ENCODE measurements around the gene SLC25A6.
"Not testable (repeated sequence)": the region's sequence is repeated elsewhere in the genome, so short reads cannot be mapped to it uniquely, and the experiment has no call there.

SLC25A6 gene

DNA sequence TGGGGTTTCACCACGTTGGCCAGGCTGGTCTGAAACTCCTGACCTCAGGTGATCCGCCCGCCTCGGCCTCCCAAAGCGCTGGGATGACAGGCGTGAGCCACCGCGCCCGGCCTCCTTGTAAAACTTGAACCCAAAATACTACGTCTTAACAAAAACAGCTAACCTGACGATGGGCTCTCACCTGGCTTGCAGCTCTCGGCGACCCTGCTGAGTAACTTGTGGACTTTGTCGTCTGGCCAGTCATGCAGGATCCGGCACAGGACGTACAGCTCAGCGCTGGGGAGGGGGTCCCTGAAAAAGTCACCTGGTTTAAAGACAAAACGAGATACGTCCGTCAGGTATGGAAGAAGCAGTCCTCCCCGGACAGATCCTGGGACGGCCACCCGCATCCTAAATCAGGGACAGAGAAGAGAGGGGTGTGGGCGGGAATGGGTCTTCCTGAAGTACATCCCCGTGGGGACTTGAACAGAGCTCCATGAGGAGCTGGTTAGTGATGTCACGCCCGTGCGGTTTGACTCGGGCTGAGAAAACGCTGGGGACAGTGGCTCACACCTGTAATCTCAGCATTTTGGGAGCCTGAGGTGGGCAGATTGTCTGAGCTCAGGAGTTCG is 20.7 kb upstream of the SLC25A6 start:
- ATAC-seq (no peak), DNase-seq (no peak)

GRCh38 chrX:1411326-1411725 is 19.4 kb upstream of the SLC25A6 start:
- no peak for ATAC-seq
- DNase-seq = no peak

- no peak for ATAC-seq
- DNase-seq = no peak
Measured at GRCh38 chrX:1407035-1407434, 15.1 kb upstream of the SLC25A6 start.

DNA sequence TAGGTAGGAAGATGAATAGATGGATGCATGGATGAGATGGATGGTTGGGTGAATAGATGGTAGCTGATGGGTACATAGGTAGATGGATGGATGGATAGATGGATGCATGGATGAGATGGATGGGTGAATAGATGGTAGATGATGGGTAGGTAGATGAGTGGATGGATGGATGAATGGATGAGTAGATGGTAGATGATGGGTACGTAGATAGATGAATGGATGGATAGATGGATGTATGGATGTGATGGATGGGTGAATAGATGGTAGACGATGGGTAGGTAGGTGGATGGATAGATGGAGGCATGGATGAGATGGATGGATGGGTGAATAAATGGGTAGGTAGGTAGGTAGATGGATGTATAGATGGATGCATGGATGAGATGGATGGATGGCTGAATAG is 13.9 kb upstream of the SLC25A6 start:
- ATAC-seq, DNase-seq: not testable (repeated sequence)

DNA sequence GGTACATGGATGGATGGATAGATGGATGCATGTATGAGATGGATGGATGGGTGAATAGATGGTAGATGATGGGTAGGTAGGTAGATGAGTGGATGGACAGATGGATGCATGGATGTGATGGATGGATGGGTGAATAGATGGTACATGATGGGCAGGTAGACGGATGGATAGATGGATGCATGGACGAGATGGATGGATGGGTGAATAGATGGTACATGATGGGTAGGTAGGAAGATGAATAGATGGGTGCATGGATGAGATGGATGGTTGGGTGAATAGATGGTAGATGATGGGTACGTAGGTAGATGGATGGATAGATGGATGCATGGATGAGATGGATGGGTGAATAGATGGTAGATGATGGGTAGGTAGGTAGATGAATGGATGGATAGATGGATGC is 12.0 kb upstream of the SLC25A6 start:
- DNase-seq, ATAC-seq: not testable (repeated sequence)

- ATAC-seq (no peak), DNase-seq (no peak)
Measured at GRCh38 chrX:1403228-1403627, 11.3 kb upstream of the SLC25A6 start.

GRCh38 chrX:1401611-1402430 is 9.9 kb upstream of the SLC25A6 start:
- ATAC-seq (peak; percentile 14), DNase-seq (no peak)

DNA sequence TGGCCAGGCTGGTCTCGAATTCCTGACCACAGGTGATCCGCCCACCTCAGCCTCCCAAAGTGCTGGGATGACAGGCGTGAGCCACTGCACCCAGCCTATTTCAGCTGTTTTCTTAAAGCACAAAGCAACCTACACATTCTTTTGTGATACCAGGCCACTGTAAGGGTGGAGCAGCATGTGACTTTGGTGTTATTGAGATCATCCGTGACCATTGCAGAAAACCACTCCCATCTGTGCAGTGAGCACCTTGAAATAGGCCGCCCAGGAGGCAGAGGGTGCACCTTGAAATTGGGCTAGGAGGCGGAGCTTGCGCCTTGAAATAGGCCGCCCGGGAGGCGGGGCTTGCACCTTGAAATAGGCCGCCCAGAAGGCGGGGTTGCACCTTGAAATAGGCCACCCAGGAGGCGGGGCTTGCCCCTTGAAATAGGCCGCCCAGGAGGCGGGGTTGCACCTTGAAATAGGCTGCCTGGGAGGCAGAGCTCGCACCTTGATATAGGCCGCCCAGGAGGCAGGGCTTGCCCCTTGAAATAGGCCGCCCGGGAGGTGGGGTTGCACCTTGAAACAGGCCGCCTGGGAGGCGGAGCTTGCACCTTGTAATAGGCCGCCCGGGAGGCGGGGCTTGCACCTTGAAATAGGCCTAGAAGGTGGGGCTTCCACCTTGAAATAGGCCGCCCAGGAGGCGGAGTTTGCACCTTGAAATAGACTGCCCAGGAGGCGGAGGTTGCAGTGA is 9.0 kb upstream of the SLC25A6 start:
- no peak for DNase-seq
- ATAC-seq = no peak

GRCh38 chrX:1400049-1400448 is 8.1 kb upstream of the SLC25A6 start:
- DNase-seq (no peak), ATAC-seq (no peak)

DNA sequence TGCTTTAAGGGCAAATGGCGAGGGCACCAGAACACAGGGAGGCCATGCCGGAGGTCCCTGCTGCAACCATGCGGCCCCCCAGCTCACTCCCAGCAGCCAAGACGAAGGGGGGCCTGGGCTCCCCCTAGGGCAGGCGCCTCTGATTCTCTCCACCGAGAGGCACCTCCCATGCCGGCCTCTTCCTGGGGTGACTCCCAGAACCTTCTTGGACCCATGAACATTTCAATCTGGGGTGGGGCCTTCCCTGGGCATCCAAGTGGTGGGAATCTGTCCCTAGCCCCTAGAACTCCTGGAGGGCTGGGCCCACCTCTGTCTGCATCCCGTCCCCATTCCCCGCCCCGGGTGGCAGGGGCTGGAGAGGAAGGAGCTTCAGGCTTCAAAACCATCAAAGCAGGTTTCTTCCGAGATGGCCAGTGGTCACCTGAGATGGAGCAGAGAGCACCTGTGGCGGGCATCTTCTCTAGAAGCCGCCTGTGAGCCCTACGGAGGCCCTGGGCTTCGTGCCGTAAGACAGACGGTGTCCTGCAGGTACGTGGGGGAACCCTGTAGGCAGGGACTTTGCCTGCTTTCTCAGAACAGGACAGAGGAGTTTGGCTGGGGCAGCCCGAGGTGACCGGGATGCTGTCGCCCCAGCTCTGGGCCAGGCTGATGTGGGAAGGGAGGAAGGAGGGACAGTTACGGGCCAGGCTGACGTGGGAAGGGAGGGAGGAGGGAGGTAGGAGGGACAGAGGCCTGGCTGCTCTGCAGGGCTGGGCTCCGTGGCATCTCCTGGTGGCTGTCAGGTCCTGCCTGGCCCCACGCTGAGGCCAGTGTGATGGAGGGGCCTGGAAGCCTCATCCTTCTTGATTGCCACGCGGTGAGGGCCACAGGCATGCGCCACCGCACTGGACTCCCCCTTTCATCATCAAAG is 6.8 kb upstream of the SLC25A6 start:
- no peak for DNase-seq
- no peak for ATAC-seq

- no peak for DNase-seq
- no peak for ATAC-seq
Measured at GRCh38 chrX:1397441-1398270, 5.7 kb upstream of the SLC25A6 start.

DNA sequence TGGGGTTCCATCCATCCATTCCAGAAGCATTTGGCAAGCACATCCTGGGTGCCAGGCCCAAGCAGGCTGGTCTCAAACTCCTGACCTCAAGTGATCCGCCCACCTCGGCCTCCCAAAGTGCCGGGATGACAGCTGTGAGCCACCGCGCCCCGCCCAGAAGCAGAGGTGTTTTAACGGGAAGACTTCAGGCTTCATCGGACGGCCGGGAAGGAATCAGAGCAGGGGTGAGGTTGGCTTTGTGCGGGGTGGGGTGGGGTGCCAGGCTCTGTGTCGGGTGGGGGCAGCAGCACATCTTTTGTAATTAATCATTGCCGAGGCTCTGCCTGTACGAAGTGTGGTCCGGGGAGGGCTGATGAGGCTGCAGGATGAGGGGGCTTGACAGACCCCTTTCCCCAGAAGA is 5.1 kb upstream of the SLC25A6 start:
- DNase-seq (no peak), ATAC-seq (no peak)

DNA sequence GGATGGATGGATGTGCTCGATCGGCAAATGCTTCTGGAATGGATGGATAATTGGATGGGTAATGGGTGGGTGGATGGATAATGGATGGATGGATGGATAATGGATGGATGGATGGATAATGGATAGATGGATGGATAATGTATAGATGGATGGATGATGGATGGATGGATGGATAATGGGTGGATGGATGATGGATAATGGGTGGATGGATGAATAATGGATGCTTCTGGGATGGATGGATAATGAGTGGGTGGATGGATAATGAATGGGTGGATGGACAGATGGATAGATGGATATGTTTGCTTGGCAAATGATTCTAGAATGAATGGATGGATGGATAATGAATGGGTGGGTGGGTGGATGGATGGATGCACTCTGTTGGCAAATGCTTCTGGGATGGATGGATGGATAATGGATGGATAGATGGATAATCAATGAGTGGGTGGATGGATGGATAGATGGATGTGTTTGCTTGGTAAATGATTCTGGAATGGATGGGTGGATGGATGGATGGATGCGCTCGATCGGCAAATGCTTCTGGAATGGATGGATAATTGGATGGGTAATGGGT is 3.8 kb upstream of the SLC25A6 start:
- ATAC-seq (no peak), DNase-seq (no peak)

DNA sequence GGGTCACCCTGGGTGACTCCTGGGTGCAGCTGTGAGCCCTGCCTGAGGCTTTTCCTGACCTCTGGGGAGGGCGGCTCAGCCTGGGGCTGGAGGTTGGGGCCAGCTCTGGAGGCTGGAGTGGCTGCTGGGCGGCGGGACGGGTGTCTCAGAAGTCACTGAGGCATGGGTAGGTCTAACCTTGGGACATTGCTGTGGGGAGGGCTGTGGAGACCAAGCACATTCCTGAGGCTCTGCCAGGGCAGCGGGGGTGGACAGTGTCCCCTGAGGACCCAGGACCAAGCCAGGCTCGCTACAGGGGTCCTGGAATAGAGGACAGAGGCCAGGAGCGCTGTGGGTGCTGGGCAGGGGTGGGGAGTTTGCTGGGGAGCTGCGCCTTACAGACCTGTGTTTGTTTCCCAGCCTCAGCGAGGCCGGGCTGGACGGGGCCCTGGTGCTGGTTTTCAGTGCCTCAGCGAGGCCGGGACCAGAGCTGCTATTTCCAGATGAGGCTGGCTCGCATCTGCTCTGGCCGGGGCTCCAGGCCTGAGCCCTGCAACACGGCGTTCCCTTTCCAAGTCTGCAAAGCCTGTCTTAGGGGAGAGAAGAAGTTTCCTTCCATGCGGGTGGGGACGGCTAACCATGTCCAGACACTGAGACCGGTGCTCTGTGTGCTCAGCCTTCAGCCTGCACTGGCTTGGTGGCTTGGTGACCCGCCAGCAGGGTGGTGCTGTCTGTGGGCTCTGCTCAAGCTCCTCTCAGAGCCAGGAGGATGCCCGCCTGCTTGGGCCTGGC is 3.0 kb upstream of the SLC25A6 start:
- DNase-seq (no peak), ATAC-seq (no peak)

DNA sequence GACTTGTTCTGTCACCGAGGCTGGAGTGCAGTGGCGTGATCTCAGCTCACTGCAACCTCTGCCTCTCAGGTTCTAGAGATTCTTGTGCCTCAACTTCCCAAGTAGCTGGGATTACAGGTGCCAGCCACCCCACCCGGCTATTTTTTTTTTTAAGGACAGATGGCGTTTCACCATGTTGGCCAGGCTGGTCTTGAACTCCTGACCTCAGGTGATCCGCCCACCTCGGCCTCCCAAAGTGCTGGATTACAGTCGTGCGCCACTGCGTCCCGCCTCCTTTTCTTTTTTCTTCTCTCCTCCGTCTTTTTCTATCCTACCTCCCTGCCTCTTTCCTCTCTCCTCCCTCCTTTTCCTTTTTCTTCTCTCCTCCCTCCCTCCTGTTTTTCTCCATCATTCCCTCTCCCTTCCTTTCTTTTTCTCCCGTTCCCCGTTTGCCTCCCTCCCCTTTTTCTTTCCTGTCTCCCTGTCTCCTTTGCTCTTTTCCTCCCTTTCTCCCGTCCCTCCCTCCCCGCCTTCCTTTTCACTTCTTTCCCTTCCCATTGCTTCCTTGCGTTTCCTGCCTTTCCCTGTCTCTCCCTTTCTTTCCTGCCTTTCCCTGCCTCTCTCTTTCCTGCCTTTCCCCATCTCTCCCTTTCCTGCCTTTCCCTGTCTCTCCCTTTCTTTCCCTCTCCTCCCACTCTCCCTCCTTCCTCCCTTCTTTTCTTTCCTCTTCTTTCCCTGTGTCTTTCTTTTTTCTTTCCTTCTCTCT is 2.1 kb upstream of the SLC25A6 start:
- no peak for DNase-seq
- no peak for ATAC-seq

GRCh38 chrX:1392376-1393068 is 609 bp upstream of the SLC25A6 start:
- DNase-seq (peak; percentile 68), ATAC-seq (peak; percentile 33)

DNA sequence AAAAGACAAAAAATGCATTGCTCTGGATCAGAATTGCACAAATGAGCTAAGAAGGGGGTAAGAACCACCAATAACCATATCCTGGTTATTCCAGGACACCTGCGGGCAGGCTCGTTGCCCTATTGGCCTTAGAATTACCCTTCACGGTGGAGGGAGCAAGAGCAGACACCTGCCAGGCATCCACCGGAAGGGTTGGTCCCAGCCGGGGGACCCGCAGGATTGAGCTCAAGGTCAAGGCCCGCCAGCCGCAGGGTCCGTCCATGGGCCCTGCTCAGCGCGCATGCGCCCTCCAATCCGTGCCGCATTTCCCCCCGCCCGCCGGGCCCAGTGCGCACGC is 575 bp downstream of the SLC25A6 start:
- no peak for ATAC-seq
- DNase-seq = no peak

DNA sequence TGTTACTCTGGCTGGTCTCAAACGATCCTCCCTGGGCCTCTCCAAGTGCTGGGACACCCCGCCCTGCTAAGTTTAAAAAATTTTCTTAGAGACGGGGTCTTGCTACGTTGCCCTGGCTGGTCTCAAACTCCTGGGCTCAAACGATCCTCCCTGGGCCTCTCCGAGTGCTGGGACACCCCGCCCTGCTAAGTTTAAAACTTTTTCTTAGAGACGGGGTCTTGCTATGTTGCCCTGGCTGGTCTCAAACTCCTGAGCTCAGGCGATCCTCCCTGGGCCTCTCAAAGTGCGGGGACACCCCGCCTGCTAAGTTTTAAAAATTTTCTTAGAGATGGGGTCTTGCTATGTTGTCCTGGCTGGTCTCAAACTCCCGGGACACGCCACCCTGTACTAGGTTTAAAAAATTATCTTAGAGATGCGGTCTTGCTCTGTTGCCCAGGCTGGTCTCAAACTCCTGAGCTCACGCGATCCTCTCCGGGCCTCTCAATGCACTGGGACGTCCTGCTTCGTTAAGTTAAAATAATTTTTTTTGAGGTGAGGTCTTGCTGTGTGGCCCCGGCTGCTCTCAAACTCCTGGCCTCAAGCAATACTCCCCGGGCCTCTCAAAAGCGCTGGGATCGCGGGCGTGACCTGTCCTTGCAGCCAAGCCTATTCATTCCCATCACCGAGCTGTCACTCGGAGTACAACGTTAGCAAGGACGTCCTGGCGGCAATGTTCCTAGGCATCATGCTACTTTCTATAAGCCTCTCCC is 1.1 kb downstream of the SLC25A6 start:
- DNase-seq (peak; percentile 19), ATAC-seq (no peak)

Data from stimulated activated naive CD8-positive, alpha-beta T cell treated with anti-CD3 and anti-CD28 coated beads, Interleukin-15, Interleukin-2, amounts not matched to agents 100 U/mL and 50 U/mL, for 24 hours (primary cell).